H9 (cell line): ENCODE data around the gene SRGAP3. TPM values are rescaled to one million over a fixed set of nuclear protein-coding genes. Genes with fewer than 3 reads are reported as not detected.

Experiments
- DNase-seq: peaks from one replicate; pipeline ENCODE4 v3.0.0-alpha.2; 2017
- H2AFZ ChIP-seq: one replicate; pipeline ENCODE4 v1.6.1; 2013; ENCODE audit warnings: mild to moderate bottlenecking, low read length, control low read depth, moderate library complexity
- H2AK5ac ChIP-seq: 2 replicates; pipeline ENCODE4 v1.6.1; 2013; ENCODE audit warnings: low read length, control low read depth, mixed read lengths; ENCODE audit not compliant: insufficient read length
- H2BK120ac ChIP-seq: one replicate; pipeline ENCODE4 v1.6.1; 2013; ENCODE audit warnings: low read depth, mild to moderate bottlenecking, low read length, control low read depth, inconsistent platforms; ENCODE audit not compliant: poor library complexity, severe bottlenecking
- H2BK12ac ChIP-seq: 2 replicates; pipeline ENCODE4 v1.6.1; 2013; ENCODE audit warnings: low read length, control low read depth, mixed read lengths, low read depth; ENCODE audit not compliant: insufficient read length
- H2BK15ac ChIP-seq: 2 replicates; pipeline ENCODE4 v1.6.1; 2013; ENCODE audit warnings: low read depth, low read length, control low read depth
- H2BK20ac ChIP-seq: one replicate; pipeline ENCODE4 v1.6.1; 2013; ENCODE audit warnings: low read depth, mild to moderate bottlenecking, low read length, control low read depth, inconsistent platforms; ENCODE audit not compliant: poor library complexity, severe bottlenecking
- H2BK5ac ChIP-seq: 2 replicates; pipeline ENCODE4 v1.6.1; 2013; ENCODE audit warnings: low read length, control low read depth, mixed read lengths; ENCODE audit not compliant: insufficient read length
- H3K14ac ChIP-seq: 2 replicates; pipeline ENCODE4 v1.6.1; 2013; ENCODE audit warnings: low read length, control low read depth; ENCODE audit not compliant: insufficient read depth
- H3K18ac ChIP-seq: 2 replicates; pipeline ENCODE4 v1.6.1; 2013; ENCODE audit warnings: low read depth, mild to moderate bottlenecking, mixed read lengths, low read length, control low read depth; ENCODE audit not compliant: insufficient read length
- H3K23ac ChIP-seq: 2 replicates; pipeline ENCODE4 v1.6.1; 2013; ENCODE audit warnings: low read length, control low read depth, mixed read lengths, low read depth; ENCODE audit not compliant: insufficient read length
- H3K23me2 ChIP-seq: 2 replicates; pipeline ENCODE4 v1.6.1; 2013; ENCODE audit warnings: low read depth, mild to moderate bottlenecking, mixed read lengths, low read length, control low read depth; ENCODE audit not compliant: insufficient read length, poor library complexity, severe bottlenecking
- H3K27ac ChIP-seq: 2 replicates; pipeline ENCODE4 v1.5.1; 2013; ENCODE audit warnings: low read length, control low read depth, mixed read lengths, low read depth; ENCODE audit not compliant: insufficient read length
- H3K27me3 ChIP-seq: 2 replicates; pipeline ENCODE4 v1.6.1; 2013; ENCODE audit warnings: low read length, control low read depth, inconsistent platforms; ENCODE audit not compliant: insufficient read depth
- H3K4ac ChIP-seq: 2 replicates; pipeline ENCODE4 v1.6.1; 2013; ENCODE audit warnings: low read depth, mild to moderate bottlenecking, control low read depth, inconsistent platforms, low read length, moderate library complexity
- H3K4me1 ChIP-seq: 2 replicates; pipeline ENCODE4 v1.6.1; 2013; ENCODE audit warnings: low read length, control low read depth, inconsistent platforms; ENCODE audit not compliant: insufficient read depth
- H3K4me2 ChIP-seq: 2 replicates; pipeline ENCODE4 v1.6.1; 2013; ENCODE audit warnings: low read length, control low read depth, mixed read lengths; ENCODE audit not compliant: insufficient read length, insufficient read depth
- H3K56ac ChIP-seq: 2 replicates; pipeline ENCODE4 v1.6.1; 2013; ENCODE audit warnings: low read depth, mild to moderate bottlenecking, mixed read lengths, low read length, control low read depth; ENCODE audit not compliant: insufficient read length
- H3K79me1 ChIP-seq: 2 replicates; pipeline ENCODE4 v1.6.1; 2013; ENCODE audit warnings: low read depth, mild to moderate bottlenecking, moderate library complexity, low read length, control low read depth, inconsistent platforms; ENCODE audit not compliant: insufficient read depth, poor library complexity, severe bottlenecking
- H3K79me2 ChIP-seq: 2 replicates; pipeline ENCODE4 v1.6.1; 2013; ENCODE audit warnings: low read length, control low read depth, inconsistent platforms; ENCODE audit not compliant: insufficient read depth
- H3K9ac ChIP-seq: 2 replicates; pipeline ENCODE4 v1.6.1; 2013; ENCODE audit warnings: low read length, control low read depth, mixed read lengths; ENCODE audit not compliant: insufficient read length; ENCODE audit errors: extremely low read depth
- H3K9me3 ChIP-seq: one replicate; pipeline ENCODE4 v1.6.1; 2013; ENCODE audit warnings: low read depth, low read length, inconsistent platforms; ENCODE audit not compliant: control insufficient read depth
- H3T11ph ChIP-seq: one replicate; pipeline ENCODE4 v1.6.1; 2013; ENCODE audit warnings: mild to moderate bottlenecking, low read length, control low read depth, inconsistent platforms
- H4K20me1 ChIP-seq: one replicate; pipeline ENCODE4 v1.6.1; 2013; ENCODE audit not compliant: control insufficient read depth, insufficient read length, insufficient read depth
- H4K5ac ChIP-seq: 2 replicates; pipeline ENCODE4 v1.6.1; 2013; ENCODE audit warnings: low read depth, mild to moderate bottlenecking, mixed read lengths, low read length, control low read depth; ENCODE audit not compliant: insufficient read length
- H4K8ac ChIP-seq: replicated peaks from 2 replicates; pipeline ENCODE4 v1.6.1; 2013; ENCODE audit warnings: low read length, control low read depth, mixed read lengths, low read depth; ENCODE audit not compliant: insufficient read length
- H4K91ac ChIP-seq: 2 replicates; pipeline ENCODE4 v1.6.1; 2013; ENCODE audit warnings: low read depth, mild to moderate bottlenecking, moderate library complexity, mixed read lengths, low read length, control low read depth; ENCODE audit not compliant: insufficient read length
- H3K27ac Mint-ChIP-seq, 3 experiments: 2 replicates in 2 of 3; 3 replicates in 1 of 3; pipeline ENCODE4 v1.8.0; 2020 to 2021; ENCODE audit warnings: mixed read lengths in 3 of 3, mild to moderate bottlenecking in 1 of 3, moderate library complexity in 1 of 3
- H3K27me3 Mint-ChIP-seq: 2 replicates; pipeline ENCODE4 v1.8.0; 2021; ENCODE audit warnings: low read depth, mild to moderate bottlenecking, moderate library complexity, mixed read lengths
- H3K36me3 Mint-ChIP-seq, 3 experiments: 2 replicates in 2 of 3; 3 replicates in 1 of 3; pipeline ENCODE4 v1.8.0; 2020 to 2021; ENCODE audit warnings: low read depth in 3 of 3, mixed read lengths in 3 of 3; ENCODE audit not compliant: insufficient read depth in 1 of 3
- H3K4me1 Mint-ChIP-seq, 2 experiments: 2 replicates each; pipeline ENCODE4 v1.8.0; 2020; ENCODE audit warnings: mixed read lengths in 2 of 2
- H3K4me3 Mint-ChIP-seq, 2 experiments: 2 replicates in 1 of 2; 3 replicates in 1 of 2; pipeline ENCODE4 v1.8.0; 2020 to 2021; ENCODE audit warnings: mild to moderate bottlenecking in 2 of 2, mixed read lengths in 2 of 2, moderate library complexity in 1 of 2
- H3K9me3 Mint-ChIP-seq, 2 experiments: 2 replicates in 1 of 2; 3 replicates in 1 of 2; pipeline ENCODE4 v1.8.0; 2020; ENCODE audit warnings: mild to moderate bottlenecking in 2 of 2, mixed read lengths in 2 of 2, moderate library complexity in 1 of 2
- CTCF ChIP-seq: fragments of 200-600 bp; sonication (generic); conservative IDR thresholded peaks from 3 replicates; pipeline ENCODE4 v1.8.0; 2021; ENCODE audit warnings: antibody characterized with exemption, mild to moderate bottlenecking
- WGBS: extraction: QIAGEN DNeasy Blood & Tissue Kit; methylation state at CpG from one replicate; pipeline ENCODE4 v1.1.7; 2013; ENCODE audit warnings: missing lambda C conversion rate, low lambda C conversion rate, mixed read lengths; ENCODE audit not compliant: insufficient read length; ENCODE audit errors: extremely low coverage; 5-methylcytosine and 5-hydroxymethylcytosine counted together
- total RNA-seq: library from RNA; stranded (reverse); gene quantifications from 2 replicates; pipeline ENCODE4 v1.2.1, GENCODE V29; 2021

SRGAP3 gene
- total RNA-seq, 1 experiment from 2014 or later, result 3.4 TPM

- no peak overlapping the region for H3K4me3 Mint-ChIP-seq
- Histone ChIP-seq H3K27me3 (no peaks in the 10 kb centered on the region), H3K23me2 (no peaks in the 10 kb centered on the region), H2BK20ac (no peak overlapping the region), H4K5ac (no peak overlapping the region), H2BK15ac (no peak overlapping the region), H4K20me1 (no peaks in the 10 kb centered on the region), H4K8ac (no peak overlapping the region), H3K4me1 (0 out of 2 replicates have a peak, but pooled peaks cover 1% of the 10 kb centered on the region), H3K9ac (no peak overlapping the region), H3K4me2 (no peak overlapping the region), H3K27ac (no peak overlapping the region), H3T11ph (no peak overlapping the region), H3K56ac (no peak overlapping the region), H3K9me3 (no peaks in the 10 kb centered on the region), H2BK12ac (no peak overlapping the region), H3K23ac (no peak overlapping the region), H2BK120ac (no peak overlapping the region), H3K18ac (no peak overlapping the region), H3K79me2 (no peaks in the 10 kb centered on the region), H2AFZ (no peak overlapping the region), H3K14ac (no peak overlapping the region; the same call in 1 of the 2 replicates), H2AK5ac (no peak overlapping the region), H2BK5ac (no peak overlapping the region), H3K4ac (no peak overlapping the region), H3K79me1 (no peaks in the 10 kb centered on the region), H4K91ac (no peak overlapping the region)
- no peak for DNase-seq
- H3K4me1 Mint-ChIP-seq, result peaks cover 16 to 19% of the 10 kb centered on the region in 2 experiments
- TF ChIP-seq CTCF, result no peak
- no peaks in the 10 kb centered on the region for H3K36me3 Mint-ChIP-seq
- no peak overlapping the region for H3K27ac Mint-ChIP-seq
- peaks cover 4% of the 10 kb centered on the region; the same call in 1 of the 2 replicates for H3K27me3 Mint-ChIP-seq
- WGBS, result no CpG with 5 or more reads among the region's 10 CpGs
- no peaks in the 10 kb centered on the region for H3K9me3 Mint-ChIP-seq
Observed at GRCh38 chr3:9071936-9072666, 177.3 kb downstream of the SRGAP3 start.
